Omental fat pad (tissue), 4 donors: Measurements from ENCODE around the gene ZNF605. TPM values are rescaled to one million over a fixed set of nuclear protein-coding genes. Genes with fewer than 3 reads are reported as not detected.
A peak's percentile ranks its signal among the peaks of the same experiment; 100 is the strongest.
"Not testable (repeated sequence)": the region's sequence is repeated elsewhere in the genome, so short reads cannot be mapped to it uniquely, and the experiment has no call there.

ENCODE experiments used
- ATAC-seq: fragments of 150-250 bp; one replicate; pipeline ENCODE4 v1.9.1; 2016; ENCODE audit warnings: mild to moderate bottlenecking, moderate library complexity; ENCODE audit not compliant: low FRiP score
- DNase-seq: peaks from one replicate; pipeline ENCODE4 v3.0.0-alpha.2; 2019; ENCODE audit warnings: low spot score
- CTCF ChIP-seq, 3 donors: fragments of 450-650 bp; IDR thresholded peaks; one replicate each; pipeline ENCODE4 v1.5.1; 2016 to 2017; ENCODE audit warnings: antibody characterized with exemption in 3 of 3, mild to moderate bottlenecking in 3 of 3, moderate library complexity in 2 of 3
- total RNA-seq, 4 donors: library from RNA; depleted of rRNA; stranded (reverse); fragments of >200 nt; gene quantifications; one replicate each; pipeline ENCODE4 v1.1.0, GENCODE V29; 2016

The ZNF605 gene
- total RNA-seq, 4 donors from 2014 or later: 4.7 to 17.0 (median 7.3) TPM

GRCh38 chr12:132966676-132967415 is 10.7 kb upstream of the ZNF605 start:
- ATAC-seq (no peak), DNase-seq (no peak)
- no peak for TF ChIP-seq CTCF (IDR thresholded peaks at IDR 0.05)

GRCh38 chr12:132965796-132966195 is 9.7 kb upstream of the ZNF605 start:
- DNase-seq (no peak), ATAC-seq (no peak)
- no peak for TF ChIP-seq CTCF (IDR thresholded peaks at IDR 0.05)

GRCh38 chr12:132963947-132964346 is 7.8 kb upstream of the ZNF605 start:
- not testable (repeated sequence) for ATAC-seq, DNase-seq

GRCh38 chr12:132961790-132962189 is 5.7 kb upstream of the ZNF605 start:
- not testable (repeated sequence) for DNase-seq, ATAC-seq

- no peak for TF ChIP-seq CTCF (IDR thresholded peaks at IDR 0.05)
- peak; percentile 29 for ATAC-seq
- DNase-seq: no peak
These were observed 754 bp downstream of the ZNF605 start for GRCh38 chr12:132955094-132956010.

GRCh38 chr12:132954471-132955048 is 1.5 kb downstream of the ZNF605 start:
- TF ChIP-seq CTCF (IDR thresholded peaks at IDR 0.05): no peak
- no peak for DNase-seq
- no peak for ATAC-seq

- no peak for TF ChIP-seq CTCF (IDR thresholded peaks at IDR 0.05)
- ATAC-seq (no peak), DNase-seq (no peak)
These were observed 2.3 kb downstream of the ZNF605 start for GRCh38 chr12:132953771-132954170.

- DNase-seq: no peak
- no peak for TF ChIP-seq CTCF (IDR thresholded peaks at IDR 0.05)
- ATAC-seq: no peak
These were observed 3.0 kb downstream of the ZNF605 start for GRCh38 chr12:132953163-132953425.
